ENCODE results near the gene CEP68.
"Not testable (repeated sequence)": the region's sequence is repeated elsewhere in the genome, so short reads cannot be mapped to it uniquely, and the experiment has no call there.

Gene CEP68

GRCh38 chr2:65031341-65032018 is 24.7 kb upstream of the CEP68 start:
- peak; percentile 15 for DNase-seq

DNA sequence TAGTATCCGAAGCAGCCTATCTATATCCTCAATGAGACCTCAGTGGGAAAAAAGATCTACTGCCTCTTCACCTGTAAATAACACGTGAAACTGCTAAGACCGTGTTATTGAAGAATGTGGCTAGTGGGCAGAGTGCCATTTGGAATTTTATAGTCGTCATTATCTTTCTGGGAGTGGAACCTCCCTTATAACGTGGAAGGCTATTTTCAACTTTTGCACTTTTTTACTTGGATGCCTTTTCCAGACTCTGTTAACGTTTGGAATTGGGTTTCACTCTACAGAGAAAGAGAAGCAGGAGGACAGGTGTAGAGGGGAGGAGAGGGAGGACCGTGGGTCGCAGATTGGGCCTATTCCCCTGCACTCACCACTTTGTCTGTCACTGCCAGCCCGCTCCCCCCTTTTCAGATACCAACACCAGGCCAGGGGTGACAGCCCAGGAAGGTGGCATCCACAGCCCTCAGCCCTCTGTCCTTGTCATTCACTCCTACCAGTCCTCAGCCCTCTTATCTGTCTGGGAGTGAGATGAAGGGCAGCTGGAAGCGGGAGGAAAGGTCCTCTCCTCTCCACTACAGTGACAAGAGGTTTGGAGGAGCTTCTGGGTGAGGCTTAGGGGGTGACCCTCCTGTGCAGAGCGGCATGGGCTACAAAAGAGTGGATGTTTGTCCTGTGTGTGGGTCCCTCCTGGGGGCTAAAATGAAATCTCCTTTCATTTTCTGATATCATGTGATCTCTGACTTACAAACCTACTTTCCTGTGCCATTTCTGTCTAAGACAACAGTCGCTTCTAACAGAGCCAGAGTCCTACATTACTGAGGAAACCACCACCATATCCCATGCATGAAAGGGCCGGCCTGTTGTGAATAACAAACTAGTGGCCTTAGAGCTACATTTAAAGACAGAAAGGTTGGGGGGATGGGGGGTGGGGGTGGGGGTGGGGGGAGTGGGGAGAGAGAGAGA is 23.9 kb upstream of the CEP68 start:
- DNase-seq = no peak

- no peak for DNase-seq
These were observed 23.0 kb upstream of the CEP68 start for GRCh38 chr2:65033178-65033577.

DNA sequence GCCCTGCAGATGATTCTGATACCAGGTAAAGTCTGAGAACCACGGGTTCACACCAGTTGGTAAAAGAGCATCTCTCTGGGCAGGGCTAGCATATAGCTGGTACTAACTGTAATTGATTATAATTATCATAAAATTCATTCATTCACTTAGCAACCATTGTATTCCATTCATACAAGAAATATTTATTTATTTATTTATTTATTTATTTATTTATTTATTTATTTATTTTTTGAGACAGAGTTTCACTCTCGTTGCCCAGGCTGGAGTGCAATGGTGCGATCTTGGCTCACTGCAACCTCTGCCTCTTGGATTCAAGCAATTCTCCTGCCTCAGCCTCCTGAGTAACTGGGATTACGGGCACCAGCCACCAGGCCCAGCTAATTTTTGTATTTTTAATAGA is 22.5 kb upstream of the CEP68 start:
- DNase-seq = not testable (repeated sequence)

DNA sequence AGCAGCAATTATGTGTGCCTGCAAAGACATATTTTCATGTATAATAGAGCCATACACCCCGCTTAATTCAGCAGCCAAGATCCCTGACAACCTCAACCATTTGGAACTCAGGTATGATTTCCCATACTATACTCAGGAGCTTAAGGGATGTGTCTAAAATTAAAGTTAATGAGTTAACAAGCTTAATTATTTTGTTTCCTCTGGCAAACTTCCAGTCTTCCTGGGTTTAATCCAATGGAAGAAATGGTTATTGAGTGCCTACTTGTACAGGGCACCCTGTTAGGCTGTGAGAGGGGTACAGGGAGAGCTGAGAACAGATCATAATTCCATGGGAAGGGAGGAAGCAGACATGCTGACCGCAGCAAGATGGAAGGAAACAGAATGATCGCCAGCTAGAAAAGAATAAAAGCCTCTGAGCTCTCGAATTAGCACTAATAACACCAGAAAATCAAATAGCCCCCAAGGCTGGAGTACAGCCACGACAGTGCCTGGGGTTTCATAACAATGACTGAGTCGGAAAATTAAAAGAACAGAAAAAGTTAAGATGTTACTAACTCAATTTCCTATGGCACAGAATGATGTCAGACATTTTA is 20.8 kb upstream of the CEP68 start:
- DNase-seq = no peak

GRCh38 chr2:65037178-65037577 is 19.0 kb upstream of the CEP68 start:
- no peak for DNase-seq

- no peak for DNase-seq
These were observed 16.6 kb upstream of the CEP68 start for GRCh38 chr2:65039640-65040039.

DNA sequence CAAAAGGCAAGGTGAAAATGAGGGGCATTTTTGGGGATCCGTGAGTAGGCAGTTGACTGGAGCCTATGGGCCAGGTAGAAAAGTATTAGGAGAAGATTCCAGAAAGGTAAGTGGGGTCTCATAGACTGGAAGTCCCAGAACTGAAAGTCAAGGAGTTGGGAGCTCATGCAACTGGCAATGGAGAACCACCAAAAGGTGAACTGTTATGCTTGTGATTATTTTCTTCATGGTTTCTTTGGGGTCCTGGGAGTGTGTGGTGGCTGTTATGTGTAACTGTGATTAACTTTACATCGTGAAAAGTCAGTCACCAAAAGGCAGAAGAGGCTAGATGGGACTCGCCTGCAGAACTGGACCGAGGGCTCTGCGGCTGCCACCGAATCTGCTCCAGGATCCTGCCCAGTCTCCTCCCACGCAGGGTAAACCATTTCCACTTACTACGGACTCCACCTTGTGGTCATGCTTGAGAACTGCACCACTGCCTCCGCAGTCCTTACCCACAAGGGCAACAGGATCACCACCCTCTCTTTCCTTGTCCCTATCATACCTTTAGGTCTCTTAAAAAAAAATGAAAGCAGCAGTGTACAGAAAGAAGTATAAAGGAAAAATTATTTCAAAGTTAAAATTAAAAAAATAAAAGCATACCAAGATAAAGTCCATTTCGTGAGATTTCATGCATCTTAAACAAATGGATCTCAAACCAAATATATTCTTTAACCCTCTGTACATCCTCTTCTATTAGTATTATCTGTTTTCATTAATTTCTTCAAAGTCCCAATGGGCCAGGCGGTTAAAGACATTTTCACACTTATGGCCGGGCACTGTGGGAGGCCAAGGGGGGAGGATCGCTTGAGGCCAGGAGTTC is 15.6 kb upstream of the CEP68 start:
- DNase-seq = peak; percentile 56

GRCh38 chr2:65043001-65043400 is 13.2 kb upstream of the CEP68 start:
- DNase-seq = no peak

- no peak for DNase-seq
These were observed 12.0 kb upstream of the CEP68 start for GRCh38 chr2:65044097-65044735.

DNA sequence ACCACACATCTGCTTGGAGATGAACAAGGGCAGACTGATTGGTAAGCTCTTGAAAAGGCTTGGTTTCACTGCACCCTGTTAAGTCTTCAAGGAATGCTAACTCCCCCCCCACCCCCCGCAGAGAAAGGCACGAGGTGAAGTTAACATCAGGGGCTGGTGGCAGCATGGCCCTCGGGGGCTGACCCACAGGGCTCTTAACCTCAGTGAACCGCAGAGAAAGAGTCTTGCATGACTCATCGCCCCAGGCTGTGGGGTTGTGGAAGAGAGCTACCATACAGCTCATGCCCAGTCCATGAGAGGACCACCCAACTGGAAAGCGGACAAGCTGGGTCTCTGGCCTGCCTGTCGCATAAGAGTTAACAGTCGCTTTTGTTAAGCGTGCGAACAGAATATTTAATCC is 10.6 kb upstream of the CEP68 start:
- no peak for DNase-seq

- DNase-seq = no peak
These were observed 9.4 kb upstream of the CEP68 start for GRCh38 chr2:65046633-65047407.

DNA sequence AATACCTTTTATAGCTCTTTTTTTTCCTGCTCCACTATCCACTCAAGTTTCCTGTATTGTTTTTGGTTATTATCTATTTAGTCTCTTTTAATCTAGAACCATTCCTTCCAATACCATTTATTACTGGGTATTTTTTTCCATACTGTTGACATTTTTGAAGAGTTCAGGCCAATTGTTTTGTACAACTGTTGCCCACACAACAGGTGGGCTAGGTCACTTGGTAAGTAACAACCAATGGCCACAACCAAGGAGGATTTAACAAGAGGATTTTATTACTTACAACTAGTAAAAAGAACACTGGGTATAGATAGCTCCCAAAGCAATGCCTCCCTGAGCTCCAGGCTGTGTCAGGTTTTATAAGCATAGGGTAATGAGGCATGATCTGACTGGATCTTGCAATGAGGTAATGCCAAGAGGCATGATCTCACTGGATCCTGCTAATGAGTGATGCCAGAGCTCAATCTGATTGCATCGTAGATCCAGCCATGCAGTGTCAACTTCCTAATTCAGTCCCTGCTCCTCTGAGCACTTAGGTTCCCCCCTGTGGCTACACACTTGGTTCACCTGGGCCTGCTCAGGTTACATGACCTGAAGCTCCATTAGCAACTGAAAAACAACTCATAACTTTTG is 7.1 kb upstream of the CEP68 start:
- no peak for DNase-seq

GRCh38 chr2:65050931-65051330 is 5.3 kb upstream of the CEP68 start:
- DNase-seq = no peak

- DNase-seq = no peak
These were observed 3.0 kb upstream of the CEP68 start for GRCh38 chr2:65053199-65053598.

DNA sequence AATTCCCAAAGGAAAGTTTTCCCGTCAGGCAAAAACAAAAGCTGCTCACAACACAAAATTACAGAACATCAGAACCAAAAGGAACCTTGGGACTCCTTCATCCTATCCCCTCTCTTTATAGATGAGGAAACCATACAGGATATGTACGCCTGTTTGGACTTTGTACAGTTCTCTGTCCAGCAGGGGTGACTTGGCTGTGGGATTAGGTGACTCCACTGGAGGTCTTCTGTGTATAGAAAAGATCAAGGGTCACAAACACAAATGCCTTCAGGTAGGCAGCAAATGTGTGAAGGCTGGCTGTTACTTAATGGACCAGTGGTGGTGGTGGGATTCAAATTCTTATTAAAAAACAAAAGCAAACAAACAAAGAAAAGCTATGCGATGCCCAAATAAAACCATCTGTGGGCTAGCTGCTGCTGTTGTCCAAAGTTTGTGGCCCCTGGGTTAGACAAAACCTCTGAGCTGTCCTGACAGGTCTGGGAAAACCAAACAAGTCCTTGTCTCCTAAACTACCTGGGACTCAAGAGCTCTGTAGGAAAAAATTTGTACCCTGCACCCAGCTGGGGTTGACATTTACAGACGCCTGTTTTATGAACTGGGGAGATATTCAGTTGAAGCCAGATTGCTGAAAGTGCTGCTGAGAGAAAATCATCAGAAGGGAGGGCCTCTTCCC is 1.3 kb upstream of the CEP68 start:
- DNase-seq = no peak

GRCh38 chr2:65055422-65056214 is 598 bp upstream of the CEP68 start:
- DNase-seq = peak; percentile 47

GRCh38 chr2:65057054-65057375 is 799 bp downstream of the CEP68 start:
- no peak for DNase-seq

- DNase-seq = peak; percentile 3
These were observed 1.3 kb downstream of the CEP68 start for GRCh38 chr2:65057391-65058052.
